GM18519 (cell line): ENCODE data around the gene SNX33.
"Not testable (repeated sequence)": the region's sequence is repeated elsewhere in the genome, so short reads cannot be mapped to it uniquely, and the experiment has no call there.

Source experiments
- ATAC-seq: cut with Tn5 transposase; IDR thresholded peaks from one replicate; pipeline ENCODE4 v1.9.1; 2021; ENCODE audit warnings: mild to moderate bottlenecking, moderate library complexity; ENCODE audit not compliant: unreplicated experiment, low FRiP score

The SNX33 gene, protein sequence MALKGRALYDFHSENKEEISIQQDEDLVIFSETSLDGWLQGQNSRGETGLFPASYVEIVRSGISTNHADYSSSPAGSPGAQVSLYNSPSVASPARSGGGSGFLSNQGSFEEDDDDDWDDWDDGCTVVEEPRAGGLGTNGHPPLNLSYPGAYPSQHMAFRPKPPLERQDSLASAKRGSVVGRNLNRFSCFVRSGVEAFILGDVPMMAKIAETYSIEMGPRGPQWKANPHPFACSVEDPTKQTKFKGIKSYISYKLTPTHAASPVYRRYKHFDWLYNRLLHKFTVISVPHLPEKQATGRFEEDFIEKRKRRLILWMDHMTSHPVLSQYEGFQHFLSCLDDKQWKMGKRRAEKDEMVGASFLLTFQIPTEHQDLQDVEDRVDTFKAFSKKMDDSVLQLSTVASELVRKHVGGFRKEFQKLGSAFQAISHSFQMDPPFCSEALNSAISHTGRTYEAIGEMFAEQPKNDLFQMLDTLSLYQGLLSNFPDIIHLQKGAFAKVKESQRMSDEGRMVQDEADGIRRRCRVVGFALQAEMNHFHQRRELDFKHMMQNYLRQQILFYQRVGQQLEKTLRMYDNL

DNA sequence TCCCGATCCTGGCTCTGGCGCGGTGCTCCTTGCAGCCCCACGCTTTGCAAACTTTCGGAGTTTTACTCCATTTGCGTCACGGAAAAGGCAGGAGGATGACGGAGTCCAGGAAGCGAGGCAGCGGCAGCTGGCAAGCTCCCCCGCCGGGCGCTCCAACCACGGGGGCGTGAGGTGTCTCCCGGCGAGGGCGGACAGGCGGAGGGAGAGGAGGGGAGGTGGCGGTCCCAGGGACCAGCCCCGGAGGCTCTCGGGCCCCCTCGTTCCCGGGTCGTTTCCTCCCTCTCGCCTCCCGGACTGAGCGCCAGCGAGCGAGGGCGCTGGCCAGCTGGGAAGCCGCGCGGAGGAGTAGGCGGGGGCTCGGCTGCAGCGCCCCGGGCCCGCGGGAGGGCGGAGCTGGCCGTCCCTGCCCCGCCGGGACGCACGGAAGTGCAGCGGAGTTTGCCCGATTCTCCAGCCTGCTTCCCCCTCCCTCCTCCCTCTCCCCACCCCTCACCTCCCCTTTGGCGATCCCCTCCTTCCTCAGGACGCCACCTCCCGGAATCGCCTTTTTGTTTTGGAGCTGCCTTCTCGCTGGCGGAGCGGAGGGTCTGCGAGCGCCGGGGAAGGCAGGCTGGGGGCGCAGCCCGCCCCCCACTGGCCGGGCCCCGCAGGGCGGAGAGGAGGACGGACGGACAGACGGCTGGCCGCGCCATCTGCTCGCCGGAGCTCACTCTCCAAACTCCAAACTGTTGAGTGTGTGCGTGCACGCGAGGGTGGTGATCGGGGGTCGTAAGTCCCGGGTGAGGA is at the start of gene SNX33:
Gene SNX33, plus strand, starts transcription at position 543 of the 786 bp plus-strand sequence. CDS start 1,191 bp downstream, outside the sequence.
- no peak for ATAC-seq

DNA sequence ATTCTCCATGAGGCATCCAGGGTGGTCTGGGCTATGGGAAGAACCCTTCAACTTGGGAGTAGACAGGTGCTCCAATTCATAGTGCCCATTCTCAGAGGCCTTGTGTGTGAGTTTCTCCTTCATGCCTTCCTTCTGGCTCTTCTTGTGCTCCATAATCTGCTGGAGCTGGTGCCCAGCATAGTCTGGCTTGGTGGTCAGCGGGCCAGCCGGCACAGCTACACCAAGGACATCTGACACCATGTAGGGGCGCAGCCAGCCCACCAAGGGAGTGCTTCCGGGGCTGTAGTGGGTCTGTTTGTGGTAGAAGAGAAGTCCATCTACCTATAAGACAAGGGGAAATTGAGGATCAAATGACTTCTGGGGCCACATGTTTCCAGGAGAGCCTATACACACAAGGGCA is 49.4 kb upstream of the SNX33 start:
- ATAC-seq: no peak

DNA sequence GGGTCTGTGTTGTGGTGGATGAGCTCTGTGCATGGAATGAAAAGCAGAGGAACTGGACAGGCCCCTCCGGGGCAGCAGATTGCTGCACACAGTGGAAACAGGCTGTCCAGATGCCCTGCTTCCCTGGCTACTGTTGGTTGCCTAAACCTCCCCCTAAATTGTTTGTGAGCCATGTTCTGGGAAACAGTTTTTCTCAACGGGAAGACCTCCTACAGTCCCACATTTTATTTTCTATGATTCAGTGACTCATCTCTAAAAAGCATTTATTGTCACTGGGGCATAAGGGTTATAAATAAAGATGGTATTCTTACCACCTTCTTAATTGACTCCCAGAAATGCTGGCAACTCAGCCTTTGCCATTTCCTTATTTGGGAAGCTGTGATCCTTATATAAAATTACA is 48.3 kb upstream of the SNX33 start:
- ATAC-seq: no peak

DNA sequence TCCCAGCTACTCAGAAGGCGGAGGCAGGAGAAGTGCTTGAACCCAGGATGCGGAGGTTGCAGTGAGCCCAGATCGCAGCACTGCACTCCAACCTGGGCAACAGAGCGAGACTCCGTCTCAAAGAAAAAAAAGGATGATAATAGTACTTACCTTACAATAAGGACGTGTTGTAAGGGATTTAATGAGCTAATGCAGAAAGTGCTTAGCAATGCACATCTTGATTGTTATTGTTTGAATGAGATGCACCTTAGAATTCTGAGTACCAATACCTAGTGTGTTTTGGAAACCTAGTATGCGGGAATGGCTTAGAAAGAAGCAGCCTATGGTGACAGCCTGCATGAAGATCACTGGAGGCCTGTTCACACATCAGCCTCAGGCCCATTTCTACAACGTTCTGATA is 41.7 kb upstream of the SNX33 start:
- no peak for ATAC-seq

DNA sequence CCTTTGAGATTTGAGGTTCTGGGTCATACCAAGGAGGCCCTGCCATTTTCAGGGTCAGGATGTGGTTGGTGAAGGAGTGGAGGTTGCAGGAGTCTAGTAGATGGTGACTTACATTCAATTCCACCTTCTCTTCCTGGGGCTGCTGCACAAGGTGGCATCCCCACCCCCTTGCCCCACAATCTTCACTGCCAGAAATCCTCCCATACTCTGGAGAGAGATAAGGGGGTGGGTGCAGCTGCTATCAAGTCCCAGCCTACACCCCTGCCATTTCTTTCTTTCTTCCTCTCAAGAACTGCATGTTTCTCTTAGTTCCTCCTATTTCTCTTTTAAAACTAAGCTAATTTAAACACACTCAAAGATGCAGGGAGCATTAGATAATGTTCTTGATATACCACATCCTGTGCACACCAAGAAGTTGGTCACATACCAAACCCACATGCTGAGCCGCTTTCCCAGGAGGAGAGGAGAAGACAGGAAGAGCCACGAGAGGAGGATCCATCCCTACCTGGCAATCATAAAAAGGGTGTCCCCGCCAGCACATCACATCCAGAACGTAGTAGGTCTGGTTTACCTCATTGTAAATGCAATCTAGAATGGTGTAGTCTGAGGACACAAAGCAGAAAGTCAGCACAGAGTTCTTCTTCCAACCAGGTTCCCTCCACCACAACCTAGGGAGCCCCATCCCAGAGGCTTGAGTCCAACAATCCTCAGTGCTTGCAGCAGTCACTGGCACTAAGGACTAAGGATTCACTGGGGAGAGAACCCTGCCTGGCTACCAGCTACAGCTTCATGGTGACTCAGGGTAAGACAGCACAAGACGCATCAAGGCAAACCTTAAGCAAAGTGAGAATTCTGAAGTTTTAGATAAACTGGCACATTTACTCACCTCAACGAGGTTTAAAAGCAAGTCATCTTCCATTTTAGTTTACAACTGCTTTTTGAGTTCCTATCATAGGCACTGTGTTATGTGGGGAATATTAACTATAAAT is 40.7 kb upstream of the SNX33 start:
- no peak for ATAC-seq

DNA sequence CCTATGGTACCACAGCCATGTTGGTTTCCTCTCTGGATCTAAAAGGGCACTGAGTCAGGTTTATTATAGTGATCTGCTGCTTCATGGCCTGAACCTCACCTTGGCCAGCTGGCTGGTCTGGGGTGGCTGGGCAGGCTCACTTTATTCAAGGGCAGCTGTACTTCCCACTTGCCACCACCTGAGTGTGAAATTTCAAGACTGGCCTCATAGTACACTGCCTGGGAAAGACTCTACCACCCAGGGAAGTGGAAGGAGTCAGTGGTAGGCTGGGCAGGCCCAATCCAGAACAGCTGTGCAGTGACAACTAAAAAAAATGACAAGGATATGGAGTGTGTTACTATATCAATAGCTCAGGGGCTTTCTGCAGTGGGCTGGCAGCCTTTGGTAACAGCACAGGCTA is 30.9 kb upstream of the SNX33 start:
- ATAC-seq: no peak

DNA sequence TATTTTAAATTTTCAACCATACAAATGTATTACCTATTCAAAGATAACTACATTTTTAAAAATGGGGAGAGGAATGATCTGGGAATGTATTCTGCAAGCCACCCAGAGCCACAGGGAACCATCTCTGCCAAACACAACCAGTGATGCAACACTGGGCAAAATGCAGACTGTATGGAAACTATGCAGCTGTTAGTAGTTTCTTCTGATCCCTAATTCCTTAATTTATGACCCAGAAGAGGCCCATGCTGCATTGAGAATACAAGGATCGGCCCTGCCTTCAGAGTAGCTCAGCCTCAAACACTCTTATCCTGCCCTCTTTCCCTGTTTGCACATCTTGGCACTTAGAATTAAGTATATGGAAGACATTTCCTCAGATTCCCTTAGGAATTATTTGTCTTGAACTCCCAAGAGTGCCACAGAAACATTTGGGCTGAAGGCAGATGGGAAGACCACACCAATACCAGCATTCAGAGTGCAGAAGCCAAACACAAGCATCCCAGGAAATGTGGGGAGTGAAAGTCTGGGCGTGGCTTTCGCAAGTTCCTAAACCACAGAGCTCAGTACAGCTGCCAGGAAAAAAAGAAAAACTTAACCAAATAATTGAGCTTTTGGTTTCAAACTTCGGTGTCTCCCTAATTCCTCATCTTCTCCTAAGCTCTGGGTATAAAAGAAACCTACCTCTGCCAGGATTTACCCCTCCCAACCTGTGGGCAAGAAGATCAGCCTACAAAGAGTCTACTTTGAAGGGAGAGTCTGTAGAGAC is 27.5 kb upstream of the SNX33 start:
- no peak for ATAC-seq

DNA sequence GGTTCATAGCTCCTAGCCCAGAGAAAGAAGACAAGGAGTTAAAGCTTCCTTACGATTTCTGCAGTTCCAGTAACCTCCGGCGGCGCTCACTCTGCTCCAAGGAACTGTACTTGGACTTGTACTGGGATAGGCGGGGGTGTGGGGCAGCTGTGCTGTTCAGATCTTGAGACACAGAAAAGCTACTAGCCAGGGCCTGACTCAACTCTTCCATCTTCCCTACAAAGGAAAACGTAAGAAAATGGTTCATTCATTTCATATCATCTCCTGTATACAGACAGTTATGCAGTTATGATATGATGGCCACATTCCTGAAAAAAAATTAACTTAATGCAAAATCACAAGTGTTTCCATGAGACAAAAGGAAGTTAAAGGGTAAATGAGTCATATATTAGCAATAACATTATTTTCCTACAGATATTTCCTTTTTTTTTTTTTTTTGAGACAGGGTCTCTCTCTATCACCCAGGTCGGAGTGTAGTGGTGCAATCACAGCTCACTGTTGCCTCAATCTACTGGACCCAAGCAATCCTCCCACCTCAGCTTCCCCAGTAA is 26.8 kb upstream of the SNX33 start:
- ATAC-seq: no peak

DNA sequence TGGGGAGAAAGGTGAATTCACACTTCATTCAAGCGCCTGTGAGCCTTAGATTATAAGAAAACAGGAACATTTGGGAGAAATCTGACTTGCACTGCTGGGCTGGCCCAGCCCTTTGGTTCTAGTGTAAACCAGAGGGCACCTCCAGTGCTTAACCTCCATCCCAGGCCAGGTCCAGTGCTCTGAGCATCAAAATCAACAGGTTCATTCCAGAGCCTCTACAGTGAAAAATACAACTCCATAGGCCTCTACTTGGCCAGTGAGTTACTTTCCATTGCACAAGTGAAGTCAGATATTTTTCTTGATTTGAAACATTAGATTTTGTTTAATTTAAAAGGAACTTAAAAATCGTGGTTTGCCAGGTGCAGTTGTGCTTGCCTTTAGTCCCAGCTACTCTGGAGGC is 25.2 kb upstream of the SNX33 start:
- no peak for ATAC-seq

DNA sequence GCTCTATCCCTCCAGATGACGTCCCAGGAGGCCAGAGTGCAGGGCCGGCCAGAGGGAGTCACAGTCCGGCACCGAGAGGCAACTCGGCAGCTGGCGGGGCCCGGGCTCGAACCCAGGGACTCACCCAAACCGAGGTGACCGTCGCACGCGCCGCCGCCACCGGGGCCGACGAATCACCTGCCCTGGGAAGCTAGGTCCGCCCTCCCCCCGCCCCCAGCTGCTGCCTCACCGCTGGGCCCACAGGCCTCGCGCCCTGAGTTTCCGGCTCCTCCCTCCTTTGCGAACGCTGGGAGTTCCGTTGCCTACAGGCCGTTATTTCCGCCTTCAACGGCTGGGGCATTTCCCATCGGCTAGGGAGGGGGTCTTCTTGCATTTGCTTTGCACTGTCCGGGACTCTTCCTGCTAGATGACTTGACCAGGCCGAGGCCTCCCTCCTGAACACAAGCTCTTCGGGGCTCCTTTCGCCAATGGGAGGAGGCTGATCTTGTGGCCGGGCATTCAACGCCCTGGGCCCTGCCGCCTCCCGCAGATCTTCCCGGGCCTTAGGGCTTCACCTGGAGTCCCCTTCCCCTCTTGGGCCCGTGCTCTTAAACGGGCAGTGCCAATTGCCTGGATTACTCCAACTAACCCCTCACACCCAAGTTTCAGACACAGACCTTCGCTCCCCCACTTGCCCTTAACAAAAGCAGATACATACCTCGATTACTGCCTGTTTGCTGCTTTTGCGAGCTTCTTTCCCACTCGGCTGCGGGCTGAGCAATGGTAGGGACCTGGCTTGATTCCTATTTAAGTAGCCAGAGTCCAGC is 22.0 kb upstream of the SNX33 start, which contains the start of gene SNUPN:
Gene SNUPN, minus strand, starts transcription at position 184 of the 806 bp plus-strand sequence. CDS start 4,674 bp downstream, outside the sequence.
- ATAC-seq: peak; percentile 49

DNA sequence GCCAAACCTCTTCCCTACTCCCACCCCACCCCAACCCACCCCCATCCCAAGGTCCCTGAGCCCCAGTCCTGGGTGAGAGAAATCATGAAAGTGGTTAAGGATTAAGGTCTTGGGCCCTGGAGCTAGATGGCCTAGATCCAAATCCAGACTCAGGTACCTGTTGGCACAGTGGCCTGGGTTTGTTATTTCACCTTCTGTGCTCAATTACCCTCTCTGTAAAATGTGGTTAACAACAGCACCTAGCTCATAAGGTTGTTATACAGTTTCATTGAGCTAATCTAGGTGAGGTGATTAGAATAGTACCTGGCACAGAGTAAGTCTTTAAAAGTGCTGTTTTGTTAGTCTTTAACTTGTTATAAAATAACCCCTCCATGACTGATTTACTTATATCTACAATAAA is 15.8 kb upstream of the SNX33 start:
- no peak for ATAC-seq

DNA sequence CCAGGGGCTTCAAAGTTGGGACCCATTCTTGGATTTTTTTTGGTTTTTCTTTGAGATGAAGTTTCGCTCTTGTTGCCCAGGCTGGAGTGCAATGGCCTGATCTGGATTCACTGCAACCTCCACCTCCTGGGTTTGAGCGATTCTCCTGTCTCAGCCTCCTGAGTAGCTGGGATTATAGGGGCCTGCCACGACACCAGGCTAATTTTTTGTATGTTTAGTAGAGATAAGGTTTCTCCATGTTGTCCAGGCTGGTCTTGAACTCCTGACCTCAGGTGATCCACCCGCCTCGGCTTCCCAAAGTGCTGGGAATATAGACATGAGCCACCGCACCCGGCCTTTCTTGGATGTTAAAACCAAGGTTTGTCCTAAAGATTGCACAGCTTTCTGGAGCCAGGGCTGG is 13.8 kb upstream of the SNX33 start:
- ATAC-seq: not testable (repeated sequence)

DNA sequence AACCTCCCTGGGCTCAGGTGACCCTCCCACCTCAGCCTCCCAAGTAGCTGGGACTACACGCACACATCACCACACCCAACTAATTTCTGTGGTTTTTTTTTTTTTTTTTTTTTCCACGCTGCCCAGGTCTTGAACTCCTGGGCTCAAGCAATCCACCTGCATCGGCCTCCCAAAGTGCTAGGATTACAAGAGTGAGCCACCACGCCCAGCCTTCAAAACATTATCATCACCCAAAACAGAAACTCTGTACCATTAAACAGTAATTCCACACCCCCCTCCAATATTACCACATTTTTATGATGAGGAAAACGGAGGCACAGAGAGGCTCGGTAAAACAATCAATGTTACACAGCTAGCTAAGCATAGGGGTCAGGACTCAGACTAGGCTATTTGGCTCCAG is 11.7 kb upstream of the SNX33 start:
- no peak for ATAC-seq

DNA sequence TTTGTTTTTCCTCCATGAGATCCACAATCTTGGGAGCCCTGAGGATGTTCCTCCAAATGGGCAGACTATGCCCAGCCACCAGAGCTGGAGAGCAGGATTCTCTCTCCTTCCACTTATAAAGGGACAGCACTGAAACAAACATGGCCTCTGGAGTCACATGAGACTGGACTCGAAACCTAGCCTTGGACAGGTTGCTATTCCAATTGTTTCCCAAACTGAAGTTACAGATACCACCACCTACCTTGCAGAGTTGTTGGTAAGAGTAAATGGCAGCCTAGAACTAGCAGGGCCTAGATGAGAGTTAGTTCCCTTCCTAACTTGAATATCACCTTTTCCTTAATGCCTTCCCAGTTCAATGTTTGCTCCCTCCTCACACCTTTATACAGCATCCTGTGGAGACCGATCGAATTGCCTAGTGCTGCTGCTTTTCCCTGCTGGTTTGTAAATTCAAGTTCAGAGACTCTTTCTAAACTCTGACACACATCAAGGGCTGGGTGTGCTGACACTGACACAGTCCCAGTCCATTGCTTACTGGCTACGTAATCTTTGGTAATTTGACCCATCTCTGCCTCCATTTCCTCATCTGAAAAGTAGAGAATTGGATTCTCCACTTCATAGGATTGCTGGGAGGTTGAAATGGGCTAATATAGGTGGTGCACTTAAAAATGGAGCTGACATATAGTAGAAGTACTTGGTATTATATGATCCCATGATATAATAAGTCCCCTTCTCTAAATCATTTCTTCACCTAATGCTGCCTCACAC is 10.3 kb upstream of the SNX33 start:
- ATAC-seq: no peak

DNA sequence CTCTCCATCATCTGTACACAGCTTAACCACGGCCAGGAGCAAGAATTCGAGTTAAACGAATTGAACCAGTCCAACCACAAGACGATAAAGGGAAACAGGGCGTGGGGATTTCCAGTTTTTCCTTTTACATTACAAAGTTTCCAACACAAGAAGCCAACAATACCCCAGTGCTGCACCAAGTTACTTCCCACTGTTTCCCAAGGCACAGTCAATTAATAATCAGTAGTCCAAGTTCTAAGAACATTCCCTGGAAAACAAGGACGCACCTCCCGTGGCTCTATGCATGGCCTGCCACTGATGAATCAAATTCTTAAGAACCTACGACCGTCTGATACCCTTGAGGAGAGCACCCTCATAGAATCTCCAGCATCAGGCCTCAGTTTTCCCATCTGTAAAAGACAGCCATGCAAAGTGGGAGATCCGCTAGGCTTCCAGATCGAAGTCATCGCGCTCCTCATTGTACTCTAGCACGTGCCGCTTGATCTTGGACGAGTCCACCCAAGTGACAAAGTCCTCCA is 8.5 kb upstream of the SNX33 start:
- ATAC-seq: no peak

DNA sequence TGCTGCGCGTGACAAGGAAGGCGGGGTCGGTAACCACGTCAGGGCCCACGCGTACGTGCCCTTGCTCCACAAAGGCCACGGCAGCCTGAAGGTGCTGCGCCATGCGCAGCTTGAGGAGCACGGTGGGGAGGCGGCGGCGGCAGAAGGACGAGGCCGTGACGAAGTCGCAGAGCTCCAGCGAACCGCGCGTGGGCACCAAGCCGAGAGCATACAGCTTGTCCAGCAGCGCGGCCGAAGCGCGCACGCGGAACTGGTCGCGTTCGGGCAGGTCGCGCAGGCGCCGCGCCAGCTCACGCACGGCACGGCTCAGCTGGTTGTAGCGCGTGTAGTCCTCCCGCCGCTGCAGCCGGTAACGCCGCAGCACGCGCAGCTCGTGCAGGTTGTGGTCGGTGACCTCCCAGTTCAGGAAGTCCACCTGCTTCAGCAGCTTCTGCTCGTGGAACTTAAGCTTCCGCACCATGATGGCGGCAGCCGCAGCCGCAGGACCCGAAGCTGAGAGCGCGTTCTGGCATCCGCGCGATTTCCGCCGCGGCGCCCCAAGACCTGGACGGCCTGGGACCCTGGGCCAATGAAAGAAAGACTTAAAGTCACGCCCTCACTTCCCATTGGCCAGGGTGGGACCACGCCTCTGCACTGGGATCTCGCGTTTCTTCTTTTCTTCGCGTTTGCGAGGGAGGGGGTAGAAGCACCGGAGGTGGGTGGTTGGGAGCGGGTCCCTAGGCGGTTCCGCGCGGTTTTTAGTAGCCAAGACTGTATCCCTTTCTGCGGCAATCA is 7.8 kb upstream of the SNX33 start, which contains the start of gene IMP3:
Gene IMP3, minus strand, starts transcription at position 516 of the 774 bp plus-strand sequence. Its CDS starts 56 bp downstream, at position 460.
- ATAC-seq: peak; percentile 81
